Parathyroid adenoma (tissue), 2 donors: ENCODE results near the gene PADI2.

Experiments
- H2AFZ ChIP-seq: fragments of 300-600 bp; sonication (generic); one replicate; pipeline ENCODE4 v1.7.0; 2017; ENCODE audit warnings: antibody characterized with exemption, mild to moderate bottlenecking
- H3K27ac ChIP-seq: fragments of 300-600 bp; sonication (generic); one replicate; pipeline ENCODE4 v1.7.0; 2017
- H3K27me3 ChIP-seq: fragments of 300-600 bp; sonication (generic); one replicate; pipeline ENCODE4 v1.7.0; 2017; ENCODE audit warnings: low read length; ENCODE audit not compliant: control insufficient read depth, insufficient read depth
- H3K36me3 ChIP-seq: fragments of 300-600 bp; sonication (generic); one replicate; pipeline ENCODE4 v1.7.0; 2017; ENCODE audit warnings: low read length; ENCODE audit not compliant: control insufficient read depth, insufficient read depth
- H3K4me1 ChIP-seq: fragments of 300-600 bp; sonication (generic); one replicate; pipeline ENCODE4 v1.7.0; 2017; ENCODE audit warnings: control low read depth
- H3K4me2 ChIP-seq: fragments of 300-600 bp; sonication (generic); one replicate; pipeline ENCODE4 v1.7.0; 2017; ENCODE audit warnings: low read length
- H3K4me3 ChIP-seq: fragments of 300-600 bp; sonication (generic); one replicate; pipeline ENCODE4 v1.7.0; 2017; ENCODE audit warnings: low read depth, low read length
- H3K79me2 ChIP-seq: fragments of 300-600 bp; sonication (generic); one replicate; pipeline ENCODE4 v1.7.0; 2017; ENCODE audit warnings: control low read depth
- H3K9ac ChIP-seq: fragments of 300-600 bp; sonication (generic); one replicate; pipeline ENCODE4 v1.7.0; 2017; ENCODE audit warnings: mild to moderate bottlenecking
- H3K9me3 ChIP-seq: fragments of 300-600 bp; sonication (generic); one replicate; pipeline ENCODE4 v1.7.0; 2017; ENCODE audit warnings: low read length; ENCODE audit not compliant: control insufficient read depth
- CTCF ChIP-seq: fragments of 300-600 bp; sonication (generic); IDR thresholded peaks from one replicate; pipeline ENCODE4 v1.7.0; 2017; ENCODE audit warnings: antibody characterized with exemption, mild to moderate bottlenecking
- donor health status: primary hyperparathyroidism.

Gene PADI2

GRCh38 chr1:17155257-17155920, 36.1 kb upstream of the PADI2 start:
- no peak for TF ChIP-seq CTCF
- H3K36me3 ChIP-seq: no peaks in the 10 kb centered on the region
- no peak overlapping the region for H2AFZ ChIP-seq
- H3K27ac ChIP-seq: no peak overlapping the region
- no peaks in the 10 kb centered on the region for H3K9me3 ChIP-seq
- H3K4me3 ChIP-seq: no peak overlapping the region
- H3K4me2 ChIP-seq: no peak overlapping the region
- no peaks in the 10 kb centered on the region for H3K79me2 ChIP-seq
- no peaks in the 10 kb centered on the region for H3K4me1 ChIP-seq
- no peaks in the 10 kb centered on the region for H3K27me3 ChIP-seq
- no peak overlapping the region for H3K9ac ChIP-seq

GRCh38 chr1:17149771-17150170, 30.5 kb upstream of the PADI2 start:
- Histone ChIP-seq H2AFZ (no peak overlapping the region), H3K9ac (no peak overlapping the region), H3K27me3 (no peaks in the 10 kb centered on the region), H3K4me3 (no peak overlapping the region), H3K4me2 (no peak overlapping the region), H3K79me2 (no peaks in the 10 kb centered on the region), H3K4me1 (no peaks in the 10 kb centered on the region), H3K9me3 (no peaks in the 10 kb centered on the region), H3K27ac (no peak overlapping the region), H3K36me3 (no peaks in the 10 kb centered on the region)
- TF ChIP-seq CTCF: no peak

DNA sequence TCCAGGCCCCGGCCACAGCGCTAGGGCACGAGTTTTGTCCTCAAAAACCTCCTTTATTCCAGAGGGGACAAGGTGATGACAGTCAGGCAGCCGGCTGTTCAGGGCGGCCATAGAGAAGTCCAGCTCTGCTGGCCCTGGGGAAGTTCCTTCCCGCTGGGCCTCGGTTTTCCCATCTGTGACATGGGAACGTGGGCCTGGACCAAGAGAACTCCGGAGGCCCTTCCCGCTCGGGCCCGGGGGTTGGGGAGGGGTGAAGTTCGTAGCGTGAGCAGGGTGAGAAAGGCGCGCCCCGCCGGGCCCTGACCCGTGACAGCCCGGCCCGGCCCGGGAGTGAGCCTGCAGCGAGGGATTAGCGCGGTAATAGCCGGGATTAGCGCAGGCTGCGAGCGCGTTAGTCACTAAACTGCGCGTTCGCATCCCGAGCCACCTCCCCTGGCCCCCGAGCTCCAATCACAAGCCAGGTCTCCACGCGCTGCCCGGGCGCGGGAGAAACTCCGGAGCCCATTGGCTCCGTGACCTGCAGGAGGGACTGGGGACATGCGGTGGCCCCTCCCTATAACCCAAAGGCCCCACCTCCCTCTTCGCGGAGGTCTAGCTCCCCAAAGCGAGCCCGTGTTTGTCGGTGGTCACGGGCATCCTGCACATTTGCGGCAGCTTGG, 29.8 kb upstream of the PADI2 start:
- Histone ChIP-seq H3K27ac (no peak overlapping the region), H3K27me3 (no peaks in the 10 kb centered on the region)
- no peak for TF ChIP-seq CTCF

GRCh38 chr1:17145648-17146047, 26.4 kb upstream of the PADI2 start:
- no peaks in the 10 kb centered on the region for H3K79me2 ChIP-seq
- no peaks in the 10 kb centered on the region for H3K9me3 ChIP-seq
- H3K4me1 ChIP-seq: no peaks in the 10 kb centered on the region
- H2AFZ ChIP-seq: no peak overlapping the region
- H3K36me3 ChIP-seq: no peaks in the 10 kb centered on the region
- H3K27ac ChIP-seq: no peak overlapping the region
- H3K27me3 ChIP-seq: no peaks in the 10 kb centered on the region
- H3K9ac ChIP-seq: no peak overlapping the region
- no peak for TF ChIP-seq CTCF
- H3K4me2 ChIP-seq: no peak overlapping the region
- no peak overlapping the region for H3K4me3 ChIP-seq

More for the DNA sequence above, 29.8 kb upstream of the PADI2 start:
- Histone ChIP-seq H3K9me3 (no peaks in the 10 kb centered on the region), H2AFZ (no peak overlapping the region), H3K4me2 (no peak overlapping the region), H3K4me3 (no peak overlapping the region), H3K4me1 (no peaks in the 10 kb centered on the region), H3K36me3 (no peaks in the 10 kb centered on the region), H3K9ac (no peak overlapping the region), H3K79me2 (no peaks in the 10 kb centered on the region)

DNA sequence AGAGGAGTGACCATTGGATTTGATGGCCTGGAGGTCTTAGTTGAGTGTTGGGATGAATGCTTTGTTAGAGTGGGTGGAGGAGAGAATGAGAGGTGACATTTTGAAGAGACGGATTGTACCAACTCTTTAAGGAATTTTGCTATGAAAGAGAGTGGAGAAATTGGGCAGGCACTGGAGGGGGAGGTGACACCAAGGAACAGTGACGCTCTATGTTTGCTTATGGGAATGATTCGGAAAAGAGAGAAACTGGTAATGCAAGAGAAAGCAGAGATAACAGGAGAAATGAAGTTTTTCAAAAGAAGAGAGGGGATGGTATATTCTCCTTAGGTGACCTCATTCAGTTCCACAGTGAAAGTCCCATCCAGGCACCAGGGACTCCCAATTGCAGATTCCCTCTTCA, 24.5 kb upstream of the PADI2 start:
- Histone ChIP-seq H3K27me3 (no peaks in the 10 kb centered on the region), H3K9ac (no peak overlapping the region), H3K4me3 (no peak overlapping the region), H3K79me2 (no peaks in the 10 kb centered on the region), H3K4me2 (no peak overlapping the region), H3K36me3 (no peaks in the 10 kb centered on the region), H2AFZ (no peak overlapping the region), H3K9me3 (no peaks in the 10 kb centered on the region), H3K27ac (no peak overlapping the region), H3K4me1 (no peaks in the 10 kb centered on the region)
- no peak for TF ChIP-seq CTCF
